WTC11 (cell line): Measurements from ENCODE around the gene GMPR2.

Source experiments
- CTCF ChIP-seq: fragments of 200-600 bp; IDR thresholded peaks from 2 replicates; pipeline ENCODE4 v1.8.0; 2022; ENCODE audit warnings: antibody characterized with exemption
- E2F1 ChIP-seq: sonication (generic); formaldehyde crosslinking; IDR thresholded peaks from 2 replicates; pipeline ENCODE4 v1.8.0; 2022; ENCODE audit warnings: mild to moderate bottlenecking, missing genetic modification reagents
- JAZF1 ChIP-seq: fragments of 250-450 bp; sonication (Bioruptor Pico); IDR thresholded peaks from 2 replicates; pipeline ENCODE4 v1.9.0; 2021; ENCODE audit warnings: moderate library complexity, mild to moderate bottlenecking, inconsistent platforms
- MAX ChIP-seq: sonication (generic); formaldehyde crosslinking; IDR thresholded peaks from 2 replicates; pipeline ENCODE4 v1.8.0; 2022; ENCODE audit warnings: mild to moderate bottlenecking, missing genetic modification reagents
- NR3C1 ChIP-seq: sonication (generic); formaldehyde crosslinking; conservative IDR thresholded peaks from 2 replicates; pipeline ENCODE4 v1.8.1; 2023; ENCODE audit warnings: low read depth, mild to moderate bottlenecking, missing genetic modification reagents
- SMAD4 ChIP-seq: sonication (generic); formaldehyde crosslinking; IDR thresholded peaks from 2 replicates; pipeline ENCODE4 v1.8.0; 2022; ENCODE audit warnings: mild to moderate bottlenecking, missing genetic modification reagents
- USF2 ChIP-seq: sonication (generic); formaldehyde crosslinking; IDR thresholded peaks from 2 replicates; pipeline ENCODE4 v1.8.1; 2023; ENCODE audit warnings: mild to moderate bottlenecking, missing genetic modification reagents, moderate library complexity
- ZBTB21 ChIP-seq: sonication (generic); formaldehyde crosslinking; IDR thresholded peaks from 2 replicates; pipeline ENCODE4 v1.8.1; 2023; ENCODE audit warnings: mild to moderate bottlenecking, missing genetic modification reagents, borderline replicate concordance
- ZNF512 ChIP-seq: sonication (generic); formaldehyde crosslinking; IDR thresholded peaks from 2 replicates; pipeline ENCODE4 v1.8.1; 2022; ENCODE audit warnings: missing genetic modification reagents, borderline replicate concordance

GRCh38 chr14:24243336-24243836 is 10.7 kb downstream of the GMPR2 start:
- TF ChIP-seq ZNF512 (no peak), CTCF (no peak), USF2 (CRISPR knock-in tag) (no peak), NR3C1 (CRISPR knock-in tag) (no peak), ZBTB21 (CRISPR knock-in tag) (no peak), SMAD4 (CRISPR knock-in tag) (no peak), MAX (CRISPR knock-in tag) (no peak), E2F1 (no peak), JAZF1 (CRISPR knock-in tag) (no peak)
